GM19351 (cell line): ENCODE measurements around the gene NCEH1.

ENCODE experiments used
- ATAC-seq: cut with Tn5 transposase; IDR thresholded peaks from one replicate; pipeline ENCODE4 v1.9.1; 2021; ENCODE audit warnings: mild to moderate bottlenecking, moderate library complexity; ENCODE audit not compliant: unreplicated experiment

The NCEH1 gene

DNA sequence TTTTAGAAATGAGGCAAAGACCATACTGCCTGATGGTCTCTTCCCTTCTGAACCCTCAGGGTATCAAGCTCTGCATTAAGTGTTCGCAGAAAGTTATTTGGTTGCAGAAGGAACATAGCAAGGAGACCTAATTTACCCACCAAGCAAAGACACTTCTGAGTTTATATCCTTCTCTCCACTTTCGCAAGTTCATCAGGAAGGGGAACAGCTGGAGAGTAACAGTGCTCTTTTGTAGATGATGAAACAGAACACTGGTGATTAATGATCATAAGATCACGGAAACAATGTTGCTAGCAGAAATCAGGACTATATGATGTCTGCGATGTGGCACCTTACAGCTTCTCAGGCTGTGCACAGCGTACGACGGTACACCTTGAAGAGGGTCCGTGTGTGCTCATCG, 62.1 kb downstream of the NCEH1 start:
- ATAC-seq = no peak

DNA sequence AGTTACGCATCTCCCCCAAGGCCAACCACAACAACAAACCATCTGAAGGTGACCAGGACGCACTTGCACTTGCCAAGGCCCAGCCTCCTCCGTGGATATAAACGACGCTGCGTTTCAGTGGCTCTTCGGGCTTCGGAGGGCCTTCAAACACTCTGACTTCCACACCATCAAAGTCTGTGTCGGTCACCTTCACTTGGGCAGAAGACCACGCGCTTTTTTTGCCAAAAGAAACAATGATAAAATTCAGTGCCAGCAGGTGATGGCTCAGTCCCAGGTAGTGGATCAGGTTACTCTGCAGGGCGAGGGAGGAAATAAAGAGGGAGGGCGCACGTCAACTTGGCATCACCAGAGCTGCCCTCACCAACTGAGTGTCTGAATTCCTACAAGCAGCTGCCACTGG, 63.0 kb downstream of the NCEH1 start:
- ATAC-seq = no peak

- ATAC-seq = no peak
These were observed 63.8 kb downstream of the NCEH1 start for GRCh38 chr3:172647080-172647479.

- ATAC-seq = no peak
These were observed 64.3 kb downstream of the NCEH1 start for GRCh38 chr3:172646439-172647015.

- no peak for ATAC-seq
These were observed 66.6 kb downstream of the NCEH1 start for GRCh38 chr3:172644258-172644657.

DNA sequence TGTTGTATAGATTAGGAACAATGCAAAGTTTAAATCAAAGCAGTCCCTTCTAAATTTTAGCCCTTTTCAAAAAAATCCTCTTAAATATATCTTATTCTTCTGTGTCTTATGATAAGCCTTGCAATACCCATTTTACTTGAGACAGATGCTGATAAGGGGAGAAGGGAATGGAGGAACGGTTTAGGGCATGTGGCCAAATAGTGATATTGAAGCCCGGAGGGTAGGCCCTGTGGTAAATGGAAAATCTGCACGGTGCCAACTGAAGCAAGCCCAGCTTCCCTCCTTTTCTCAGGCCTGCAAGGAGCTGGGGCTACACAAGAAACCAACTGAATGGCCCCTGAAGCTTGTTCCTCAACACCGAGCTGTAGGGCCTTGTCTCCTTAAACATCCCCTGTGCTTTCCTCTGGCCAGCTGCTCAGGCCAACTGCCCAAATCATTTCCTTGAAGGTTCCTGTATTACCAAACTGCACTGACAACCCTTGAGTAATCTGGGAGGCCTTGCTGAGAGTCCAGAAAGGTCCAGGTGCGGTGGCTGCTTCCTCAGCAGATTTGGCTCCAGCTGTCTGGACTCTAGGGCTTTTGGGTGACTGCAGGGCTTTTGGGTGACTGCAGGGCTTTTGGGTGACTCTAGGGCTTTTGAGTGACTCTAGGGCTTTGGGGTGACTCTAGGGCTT, 67.2 kb downstream of the NCEH1 start:
- no peak for ATAC-seq

- no peak for ATAC-seq
These were observed 69.6 kb downstream of the NCEH1 start for GRCh38 chr3:172641291-172641690.

DNA sequence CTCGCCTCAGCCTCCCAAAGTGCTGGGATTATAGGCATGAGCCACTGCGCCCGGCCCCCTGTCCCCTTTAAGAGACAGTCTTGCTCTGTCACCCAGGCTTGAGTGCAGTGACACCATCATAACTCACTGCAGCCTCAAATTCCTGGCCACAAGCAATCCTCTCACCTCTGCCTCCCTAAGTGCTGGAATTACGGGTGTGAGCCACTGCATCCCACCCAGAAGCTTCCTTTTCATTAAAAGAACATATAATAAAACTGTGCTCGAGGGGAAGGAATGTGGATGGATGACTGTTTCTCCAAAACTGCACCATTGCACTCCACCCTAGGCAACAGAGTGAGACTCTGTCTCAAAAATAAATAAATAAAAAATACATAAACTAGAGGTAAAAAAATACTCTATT, 70.1 kb downstream of the NCEH1 start:
- ATAC-seq = no peak

- ATAC-seq = peak; percentile 99
These were observed 75.3 kb downstream of the NCEH1 start for GRCh38 chr3:172635588-172635987.

DNA sequence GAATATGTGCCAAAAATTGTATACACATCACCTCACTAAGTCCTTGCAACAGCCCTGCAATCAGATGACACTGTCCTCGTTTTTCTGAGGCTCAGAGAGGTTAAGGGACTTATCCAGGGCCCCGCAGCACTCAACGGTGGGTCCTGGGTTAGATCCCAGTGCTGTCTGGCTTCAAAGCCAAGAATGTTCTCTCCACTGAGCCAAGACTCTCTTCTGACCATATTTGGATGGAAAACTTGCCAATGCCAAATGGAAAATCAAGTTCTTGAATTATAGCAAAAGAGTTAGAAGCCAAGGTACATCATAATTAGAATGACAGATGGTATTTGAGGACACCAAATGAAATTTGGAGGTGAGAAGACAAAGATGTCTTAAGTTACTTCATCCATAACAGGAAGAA, 75.9 kb downstream of the NCEH1 start:
- no peak for ATAC-seq

DNA sequence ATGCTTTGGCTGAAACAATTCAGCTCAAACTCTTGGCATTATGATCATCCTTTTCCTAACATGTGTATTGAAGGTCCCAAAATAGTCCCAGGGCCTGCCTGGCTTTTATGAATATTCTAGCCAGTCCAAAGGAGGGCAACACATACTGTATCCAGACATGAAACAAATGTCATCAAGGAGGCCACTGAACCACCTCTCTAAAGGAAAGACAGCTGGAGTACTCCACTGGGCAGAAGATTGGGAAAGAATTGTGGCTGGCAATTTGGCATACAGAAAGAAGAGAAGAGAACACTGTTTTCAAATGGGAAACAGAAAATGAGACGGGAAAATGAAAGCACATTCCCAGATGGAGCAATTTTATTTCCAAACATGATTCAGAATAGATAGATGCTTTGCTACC, 80.6 kb downstream of the NCEH1 start:
- ATAC-seq = no peak

DNA sequence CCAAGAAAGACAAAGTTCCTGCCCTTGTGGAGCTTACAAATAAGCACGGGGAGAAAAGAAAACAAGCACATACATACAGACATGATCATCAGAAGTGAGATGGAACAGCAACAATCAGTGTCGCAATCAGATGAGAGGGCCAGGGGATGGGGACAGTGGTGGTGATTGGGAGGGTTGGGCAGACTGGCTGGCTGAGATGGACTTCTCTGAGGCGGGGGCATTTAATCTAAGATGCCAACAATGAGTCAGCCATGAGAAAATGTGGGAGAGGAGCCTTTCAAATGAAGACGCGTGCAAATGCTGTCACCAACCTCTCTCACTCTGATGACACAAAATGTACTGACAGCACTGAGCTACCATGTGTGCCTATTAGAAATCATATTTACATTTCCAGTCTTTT, 81.4 kb downstream of the NCEH1 start:
- ATAC-seq = no peak

DNA sequence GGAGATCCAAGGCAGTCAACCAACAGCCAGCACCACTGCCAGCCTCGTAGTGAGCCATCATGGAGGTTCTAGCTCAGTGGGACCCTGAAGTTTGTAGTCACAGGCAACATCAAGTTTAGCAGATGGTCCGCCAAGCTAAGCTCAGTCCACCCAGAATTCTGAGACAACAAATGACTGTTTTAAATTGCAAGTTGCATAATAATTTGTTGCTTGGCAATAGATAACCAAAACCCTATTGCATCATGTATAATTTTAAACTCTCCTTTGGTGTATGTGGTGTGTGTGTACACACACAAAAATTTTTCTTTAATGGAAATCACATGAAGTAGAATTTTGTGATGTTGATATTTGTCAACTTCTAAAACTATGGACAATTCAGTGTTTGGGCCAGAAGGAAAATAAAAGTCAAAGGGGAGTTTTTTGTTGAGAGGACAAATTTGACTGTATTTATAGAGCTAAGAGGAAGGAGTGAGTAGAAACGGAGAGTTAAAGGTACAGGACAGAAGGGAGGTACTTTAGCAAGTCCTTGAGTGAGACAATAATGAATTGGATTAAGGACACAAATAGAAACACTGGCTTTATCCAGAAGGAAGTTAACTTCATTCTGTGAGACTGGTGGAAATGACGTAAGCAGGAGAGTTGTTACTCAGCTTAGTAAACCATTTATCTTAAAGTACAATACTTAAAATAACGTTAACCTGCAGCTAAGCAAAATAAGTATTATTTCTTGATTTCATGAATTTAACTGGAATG, 83.6 kb downstream of the NCEH1 start:
- ATAC-seq = no peak

- ATAC-seq = no peak
These were observed 84.7 kb downstream of the NCEH1 start for GRCh38 chr3:172626021-172626640.

GRCh38 chr3:172625404-172625803, 85.5 kb downstream of the NCEH1 start:
- ATAC-seq = no peak

- no peak for ATAC-seq
These were observed 85.9 kb downstream of the NCEH1 start for GRCh38 chr3:172624999-172625398.

DNA sequence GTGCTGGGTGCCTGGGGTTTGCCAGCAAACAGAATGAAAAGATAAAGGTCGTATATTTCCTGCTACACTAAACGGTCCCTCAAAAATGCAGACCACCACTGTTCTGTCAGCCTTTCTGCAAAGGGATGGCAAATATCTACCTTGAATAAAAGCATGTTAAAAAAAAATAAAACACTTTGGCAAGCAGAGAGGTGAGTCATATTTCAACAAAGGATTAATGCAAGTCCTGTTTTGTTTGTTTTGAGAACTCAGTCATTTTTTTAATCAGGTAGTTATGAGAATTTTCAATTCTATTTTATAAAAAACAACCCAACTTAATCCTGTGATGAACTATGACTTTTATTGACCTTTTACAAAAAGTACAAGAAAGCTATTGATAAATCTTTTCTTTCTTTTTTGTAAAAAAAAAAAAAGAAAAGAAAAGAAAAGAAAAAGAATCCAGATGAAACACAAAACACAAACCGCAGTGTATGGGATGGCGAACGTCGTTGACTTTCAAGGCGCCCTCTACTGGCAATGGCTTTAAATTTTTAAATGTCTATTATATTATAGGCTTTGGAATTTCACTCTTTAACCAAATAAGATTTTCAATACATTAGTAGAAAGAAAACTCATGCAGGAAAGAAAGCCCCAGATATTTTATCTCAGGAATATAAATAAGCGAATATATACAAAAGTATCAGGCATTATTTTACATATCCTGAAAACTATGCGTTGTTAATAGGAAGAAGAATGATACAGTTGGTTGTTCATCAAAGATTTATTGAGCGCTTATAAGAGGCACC, 87.8 kb downstream of the NCEH1 start:
- no peak for ATAC-seq

DNA sequence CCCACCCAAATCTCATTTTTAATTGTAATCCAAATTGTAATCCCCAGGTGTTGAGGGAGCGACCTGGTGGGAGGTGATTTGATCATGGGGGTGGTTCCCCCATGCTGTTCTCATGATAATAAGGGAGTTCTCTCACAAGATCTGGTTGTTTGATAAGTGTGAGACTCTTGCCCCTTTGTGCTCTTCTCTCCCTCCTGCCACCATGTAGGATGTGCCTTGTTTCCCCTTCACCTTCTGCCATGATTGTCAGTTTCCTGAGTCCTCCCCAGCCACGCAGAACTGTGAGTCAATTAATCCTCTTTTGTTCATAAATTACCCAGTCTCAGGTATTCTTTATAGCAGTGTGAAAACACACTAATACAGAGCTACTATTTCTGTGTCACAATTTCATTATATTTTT, 88.7 kb downstream of the NCEH1 start:
- ATAC-seq = no peak

DNA sequence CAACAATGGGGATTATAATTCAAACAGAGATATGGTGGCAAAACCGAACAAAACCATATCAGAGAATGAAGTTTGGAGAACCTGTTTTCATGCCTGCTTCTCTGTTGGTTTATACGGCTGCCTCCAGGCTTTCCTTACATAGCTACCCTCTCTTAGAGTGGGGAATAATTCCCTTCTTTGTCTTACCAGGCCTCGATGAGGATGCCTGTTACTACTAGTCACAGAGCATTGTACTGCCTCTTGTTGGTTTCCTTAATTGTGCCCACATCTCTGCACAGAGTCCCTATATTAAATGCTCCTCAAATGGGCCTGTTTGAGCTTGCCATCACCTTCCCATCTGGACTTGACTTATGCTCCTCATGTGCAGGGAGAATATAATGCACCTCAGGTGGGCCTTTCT, 92.9 kb downstream of the NCEH1 start:
- no peak for ATAC-seq

GRCh38 chr3:172617013-172617706, 93.7 kb downstream of the NCEH1 start:
- ATAC-seq = no peak
